T-helper 2 cell treated with Interferon-gamma antibody and Interleukin-4, amounts not matched to agents 100 ng/mL and 5 ng/mL, for 36 hours (primary cell): ENCODE measurements around the gene SRSF4. TPM values are rescaled to one million over a fixed set of nuclear protein-coding genes. Genes with fewer than 3 reads are reported as not detected.

Experiments
- intact Hi-C: fragments of 100-400 bp; cut with micrococcal nuclease; formaldehyde crosslinking; loops from one replicate; pipeline ENCODE4 v1.15.1; 2023
- total RNA-seq: library from RNA; stranded (reverse); gene quantifications from 2 replicates; pipeline ENCODE4 v1.2.3, GENCODE V29; 2022

Gene SRSF4
- total RNA-seq, 1 donor from 2014 or later: 125 TPM

GRCh38 chr1:29201595-29202051 is 19.9 kb upstream of the SRSF4 start:
- intact Hi-C loops: loop anchor here (5.0 kb wide), 2 partner anchors 164 to 414 kb away; no protein-coding TSS in a partner anchor

- intact Hi-C loops: loop anchor here (5.0 kb wide), 2 partner anchors 164 to 414 kb away; no protein-coding TSS in a partner anchor
Measured at GRCh38 chr1:29200906-29201594, 19.4 kb upstream of the SRSF4 start.

- intact Hi-C loops: loop anchor here (1.0 kb wide), 1 partner anchor 316 kb away; no protein-coding TSS in a partner anchor
Measured at GRCh38 chr1:29197993-29198392, 16.3 kb upstream of the SRSF4 start.

GRCh38 chr1:29197590-29197924 is 15.9 kb upstream of the SRSF4 start:
- intact Hi-C loops: loop anchor here (1.0 kb wide), 1 partner anchor 315 kb away; no protein-coding TSS in a partner anchor

- intact Hi-C loops: loop anchor here (1.0 kb wide), 1 partner anchor 315 kb away; no protein-coding TSS in a partner anchor
Measured at GRCh38 chr1:29196863-29197589, 15.3 kb upstream of the SRSF4 start.

GRCh38 chr1:29195881-29196291 is 14.2 kb upstream of the SRSF4 start:
- intact Hi-C loops: no loop called here

- intact Hi-C loops: no loop called here
Measured at GRCh38 chr1:29193879-29194455, 12.3 kb upstream of the SRSF4 start.

GRCh38 chr1:29190718-29191117 is 9.0 kb upstream of the SRSF4 start:
- intact Hi-C loops: no loop called here

GRCh38 chr1:29186707-29187106 is 5.0 kb upstream of the SRSF4 start:
- intact Hi-C loops: no loop called here

GRCh38 chr1:29186252-29186651 is 4.6 kb upstream of the SRSF4 start:
- intact Hi-C loops: no loop called here

GRCh38 chr1:29183287-29183686 is 1.6 kb upstream of the SRSF4 start:
- intact Hi-C loops: loop anchor here (2.0 to 5.0 kb wide), 6 partner anchors 48 to 926 kb away; partner anchors contain the start of genes MECR, RCC1, RNU11 and SESN2

GRCh38 chr1:29180497-29181412 is 945 bp downstream of the SRSF4 start:
- intact Hi-C loops: loop anchor here (1.0 to 5.0 kb wide), 7 partner anchors 253 to 923 kb away; partner anchors contain the start of genes RCC1, RNU11, SESN2 and YTHDF2

GRCh38 chr1:29179641-29180184 is 2.0 kb downstream of the SRSF4 start:
- intact Hi-C loops: loop anchor here (2.0 to 5.0 kb wide), 6 partner anchors 292 to 922 kb away; partner anchors contain the start of genes RCC1, RNU11, SESN2 and YTHDF2

GRCh38 chr1:29177022-29177705 is 4.5 kb downstream of the SRSF4 start:
- intact Hi-C loops: no loop called here

GRCh38 chr1:29176576-29176975 is 5.1 kb downstream of the SRSF4 start:
- intact Hi-C loops: no loop called here

GRCh38 chr1:29172415-29172939 is 9.2 kb downstream of the SRSF4 start:
- intact Hi-C loops: no loop called here

- intact Hi-C loops: no loop called here
Measured at GRCh38 chr1:29171521-29171920, 10.2 kb downstream of the SRSF4 start.

GRCh38 chr1:29171089-29171488 is 10.6 kb downstream of the SRSF4 start:
- intact Hi-C loops: no loop called here

- intact Hi-C loops: no loop called here
Measured at GRCh38 chr1:29169976-29170375, 11.7 kb downstream of the SRSF4 start.

- intact Hi-C loops: no loop called here
Measured at GRCh38 chr1:29167904-29168303, 13.8 kb downstream of the SRSF4 start.
